ENCODE results near the gene DDX3X.

DNA sequence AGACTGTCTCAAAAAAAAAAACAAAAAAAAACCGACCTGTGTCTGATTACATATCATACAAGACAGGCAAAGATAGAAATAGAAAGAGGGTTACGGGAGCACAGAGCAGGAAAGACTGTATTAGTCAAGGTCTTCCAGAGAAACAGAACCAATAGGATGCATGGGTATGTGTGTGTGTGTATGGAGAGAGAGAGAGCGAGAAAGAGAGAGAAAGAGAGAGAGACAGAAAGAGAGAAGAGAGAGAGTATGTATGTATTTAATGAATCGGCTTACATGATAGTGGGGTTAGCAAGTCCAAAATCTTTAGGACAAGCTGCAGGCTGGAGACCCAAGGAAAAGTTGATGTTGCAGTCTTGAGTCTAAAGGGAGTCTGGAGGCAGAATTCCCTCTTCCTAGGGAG lies 7.5 kb upstream of the DDX3X start:
- TF ChIP-seq, protein P1, sequence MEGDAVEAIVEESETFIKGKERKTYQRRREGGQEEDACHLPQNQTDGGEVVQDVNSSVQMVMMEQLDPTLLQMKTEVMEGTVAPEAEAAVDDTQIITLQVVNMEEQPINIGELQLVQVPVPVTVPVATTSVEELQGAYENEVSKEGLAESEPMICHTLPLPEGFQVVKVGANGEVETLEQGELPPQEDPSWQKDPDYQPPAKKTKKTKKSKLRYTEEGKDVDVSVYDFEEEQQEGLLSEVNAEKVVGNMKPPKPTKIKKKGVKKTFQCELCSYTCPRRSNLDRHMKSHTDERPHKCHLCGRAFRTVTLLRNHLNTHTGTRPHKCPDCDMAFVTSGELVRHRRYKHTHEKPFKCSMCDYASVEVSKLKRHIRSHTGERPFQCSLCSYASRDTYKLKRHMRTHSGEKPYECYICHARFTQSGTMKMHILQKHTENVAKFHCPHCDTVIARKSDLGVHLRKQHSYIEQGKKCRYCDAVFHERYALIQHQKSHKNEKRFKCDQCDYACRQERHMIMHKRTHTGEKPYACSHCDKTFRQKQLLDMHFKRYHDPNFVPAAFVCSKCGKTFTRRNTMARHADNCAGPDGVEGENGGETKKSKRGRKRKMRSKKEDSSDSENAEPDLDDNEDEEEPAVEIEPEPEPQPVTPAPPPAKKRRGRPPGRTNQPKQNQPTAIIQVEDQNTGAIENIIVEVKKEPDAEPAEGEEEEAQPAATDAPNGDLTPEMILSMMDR (IDR thresholded peaks at IDR 0.05; ENCODE audit: insufficient read depth, low read depth, low read length): no peak
- TF ChIP-seq EZH2 (IDR thresholded peaks at IDR 0.05; ENCODE audit: insufficient read depth, low read length): no peak

Data from astrocyte (in vitro differentiated cells and primary cell).